DMS79 treated with DMSO at 0.1 percent for 48 hours (cell line): ENCODE measurements around the gene SLC7A10.
"Not testable (repeated sequence)": the region's sequence is repeated elsewhere in the genome, so short reads cannot be mapped to it uniquely, and the experiment has no call there.

ENCODE experiments used
- DNase-seq: peaks from one replicate; lab custom pipeline; 2025; lab: John Stamatoyannopoulos, UW

SLC7A10 gene

DNA sequence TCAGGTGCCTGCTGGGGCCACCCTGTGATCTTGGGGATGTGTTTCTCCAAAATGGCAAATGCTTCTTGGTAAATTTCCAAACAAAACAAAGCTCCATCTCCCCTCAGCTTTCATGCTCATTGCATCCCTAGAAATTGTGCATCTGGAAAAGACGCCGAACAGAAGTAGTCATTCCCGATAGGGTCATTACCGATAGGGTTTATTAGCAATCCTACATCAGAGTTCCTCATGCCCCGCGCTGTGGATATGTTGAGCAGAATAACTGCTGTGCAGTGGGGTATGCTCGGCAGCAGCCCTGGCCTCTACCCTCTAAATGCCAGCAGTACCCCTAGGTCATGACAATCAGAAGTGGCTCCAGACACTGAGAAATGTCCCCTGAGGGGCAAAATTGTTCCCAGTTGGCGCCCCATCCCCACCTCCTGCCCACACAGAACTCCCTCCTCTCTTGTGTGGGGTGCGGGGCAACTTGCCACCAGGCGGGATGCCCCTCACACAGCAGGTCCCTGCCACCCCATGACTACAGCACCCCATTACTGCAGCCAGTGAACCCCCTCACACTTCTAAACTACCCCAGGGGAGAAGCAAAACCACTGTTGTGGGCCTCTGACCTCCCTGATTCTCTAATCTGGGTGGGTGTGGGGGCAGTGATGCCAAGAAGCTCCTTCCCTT lies 13.0 kb upstream of the SLC7A10 start:
- DNase-seq = no peak

DNA sequence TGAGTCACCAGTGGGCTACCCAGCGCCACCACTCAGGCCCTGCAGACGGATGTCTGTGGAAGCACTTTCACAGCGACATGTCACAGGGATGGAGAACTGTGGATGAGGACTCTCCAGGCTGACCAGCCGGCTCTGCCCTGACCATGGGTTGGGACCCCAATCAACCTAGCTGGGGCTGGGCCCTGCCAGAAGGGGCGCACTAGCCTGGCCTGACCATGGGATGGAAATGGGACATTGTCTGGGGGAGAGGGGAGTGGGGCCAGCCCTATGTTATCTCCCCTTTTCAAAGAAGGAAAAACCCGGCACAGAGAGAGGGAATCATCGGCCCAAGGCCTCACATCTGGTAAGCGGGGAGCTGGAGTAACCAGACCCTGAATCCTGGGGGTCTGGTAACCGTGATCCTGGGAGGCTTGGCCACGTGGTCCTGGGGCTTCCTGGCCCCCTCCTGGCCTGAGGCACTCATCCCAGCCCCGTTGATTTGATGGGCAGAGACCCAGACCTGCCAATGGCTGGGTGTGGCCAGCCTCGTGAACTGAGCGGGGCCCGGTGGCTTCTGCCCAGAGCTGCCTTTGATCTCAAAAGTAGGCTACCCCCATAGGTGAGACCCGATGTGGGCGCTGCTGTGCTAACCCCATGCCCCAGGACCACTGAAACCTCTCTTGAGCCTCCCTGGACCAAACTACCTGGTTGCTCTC lies 11.2 kb upstream of the SLC7A10 start:
- no peak for DNase-seq

DNA sequence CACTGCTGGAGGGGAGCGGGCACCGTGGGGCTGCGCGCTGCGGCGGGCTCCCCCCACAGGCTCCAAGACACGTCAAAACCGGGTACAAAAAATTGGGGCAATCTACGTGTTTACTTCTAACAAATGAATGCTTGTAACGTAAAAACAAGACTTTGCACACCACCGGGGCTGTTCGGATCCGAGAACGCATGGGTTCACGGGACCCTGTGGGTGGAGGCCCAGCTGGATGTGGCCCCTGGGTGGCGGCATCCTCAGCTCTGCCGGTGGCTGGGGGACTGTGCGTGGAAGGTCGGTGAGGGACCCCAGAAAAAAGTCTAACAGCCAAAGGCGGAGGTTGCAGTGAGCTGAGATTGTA lies 10.3 kb upstream of the SLC7A10 start:
- no peak for DNase-seq

DNA sequence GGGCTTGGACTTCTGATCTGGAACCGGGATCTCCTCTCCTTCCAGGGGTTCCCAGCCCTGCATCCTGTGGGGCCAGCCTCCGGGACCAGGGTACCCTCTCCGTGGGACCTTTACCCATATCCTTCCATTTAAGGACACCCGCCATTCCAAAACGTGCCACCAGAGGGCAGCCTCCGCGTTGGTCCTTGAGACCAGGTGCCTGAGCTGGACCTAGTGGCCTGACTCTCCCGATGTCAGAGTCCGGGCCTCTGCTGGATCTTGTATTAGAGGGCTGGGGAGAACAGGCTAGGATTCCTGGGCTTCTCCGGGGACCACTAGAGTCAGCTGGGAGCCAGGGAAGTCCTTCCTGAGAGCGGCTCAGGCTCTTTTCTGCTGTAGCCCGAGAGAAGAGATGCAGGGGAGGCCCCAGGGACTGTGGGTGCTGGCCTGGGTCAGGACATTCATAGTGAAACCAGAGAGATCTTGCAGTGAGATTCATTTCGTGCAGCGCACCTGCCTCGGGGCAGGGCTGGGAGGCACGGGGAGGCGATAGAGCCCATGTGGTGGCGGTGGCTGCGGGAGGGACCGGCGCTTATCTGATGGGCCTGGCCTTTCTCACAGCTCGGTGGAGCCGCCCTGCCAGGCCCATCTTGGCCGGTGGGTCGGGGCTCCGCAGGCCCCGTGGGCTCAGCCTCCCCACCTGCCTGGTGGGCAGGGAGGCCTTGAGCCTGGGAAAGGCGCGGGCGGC lies 9.8 kb upstream of the SLC7A10 start:
- peak; percentile 47 for DNase-seq

DNA sequence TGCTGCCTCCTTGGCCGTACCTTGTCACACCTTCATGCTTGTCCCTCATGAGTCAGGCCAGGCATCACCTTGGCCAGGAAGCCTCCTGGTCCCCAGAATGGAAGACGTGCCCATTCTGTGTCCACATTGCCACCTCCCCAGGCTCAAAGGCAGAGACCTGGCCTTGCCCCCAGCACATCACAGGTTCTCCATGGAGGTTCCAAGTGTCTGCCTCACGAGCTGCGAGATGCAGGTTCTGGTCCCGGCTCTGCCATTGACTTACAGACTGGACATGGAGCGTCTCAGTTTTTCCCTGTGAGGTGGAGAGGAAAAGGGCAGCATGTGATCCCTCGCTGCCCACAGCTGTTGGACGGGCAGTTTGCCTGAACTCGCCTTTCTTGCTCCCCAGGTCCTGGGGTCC lies 9.1 kb upstream of the SLC7A10 start:
- no peak for DNase-seq

DNA sequence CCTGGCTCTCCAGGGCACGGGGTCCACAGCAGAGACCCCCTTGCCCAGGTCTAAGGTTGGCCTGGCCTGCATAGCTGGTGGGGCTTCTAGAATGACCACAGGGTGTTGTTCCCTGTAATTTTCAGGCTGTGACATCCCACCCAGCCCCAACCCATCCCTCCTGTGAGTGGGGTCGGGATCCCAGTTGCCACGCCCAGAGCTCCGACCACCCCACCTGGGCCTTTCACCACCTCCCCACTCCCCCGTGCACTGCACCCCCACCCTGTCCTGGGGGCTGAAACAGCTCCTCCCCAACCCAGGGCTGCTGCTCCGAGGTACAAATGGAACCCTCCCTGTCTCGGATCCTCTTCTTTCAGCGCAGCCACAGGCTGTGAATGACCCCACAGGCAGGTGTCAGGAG lies 8.4 kb upstream of the SLC7A10 start:
- no peak for DNase-seq

DNA sequence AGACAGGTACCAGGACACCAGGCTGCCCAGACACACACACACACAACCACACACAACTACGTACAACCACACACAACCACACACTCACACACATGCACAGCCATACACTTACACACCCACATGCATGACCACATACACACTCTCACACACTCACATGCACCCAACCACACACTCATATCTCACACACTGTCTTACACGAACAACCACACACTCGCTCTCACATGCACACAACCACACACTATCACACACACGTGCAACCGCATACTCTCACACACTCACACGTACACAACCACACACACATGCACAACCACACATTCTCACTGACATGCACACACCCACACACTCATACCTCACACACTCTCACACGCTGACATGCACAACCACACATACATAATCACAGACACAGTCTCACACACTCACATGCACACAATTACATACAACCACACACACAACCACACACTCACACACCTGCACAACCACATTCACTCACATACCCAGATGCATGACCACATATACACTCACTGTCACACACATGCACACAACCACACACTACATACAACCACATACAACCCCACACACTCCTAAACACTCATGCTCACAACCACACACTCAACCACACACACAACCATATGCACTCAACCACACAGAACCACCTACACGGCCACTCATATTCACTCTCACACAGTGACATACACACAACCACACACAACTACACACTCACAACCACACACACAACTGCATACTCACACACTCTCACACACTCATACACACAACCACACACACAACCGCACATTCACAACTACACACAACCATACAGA lies 7.6 kb upstream of the SLC7A10 start:
- no peak for DNase-seq

DNA sequence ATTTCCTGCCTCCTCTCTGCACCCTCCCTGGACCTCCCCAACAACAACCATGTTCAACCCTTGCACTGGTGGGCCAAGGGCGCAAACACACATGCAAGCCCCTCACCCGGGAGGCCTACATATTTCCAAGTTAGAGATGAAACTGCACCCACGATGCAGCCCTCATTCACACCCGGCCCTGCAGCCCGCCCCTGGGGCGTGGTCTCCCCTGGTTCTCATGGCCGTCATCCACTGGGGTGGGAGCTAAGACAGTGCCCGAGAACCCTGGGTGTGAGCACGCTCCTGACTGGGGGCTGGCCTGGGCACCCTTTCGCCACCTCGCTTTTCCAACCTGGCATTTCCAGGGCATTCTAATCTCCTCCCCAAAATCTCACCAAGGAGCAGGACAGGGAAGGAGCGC lies 7.0 kb upstream of the SLC7A10 start:
- no peak for DNase-seq

DNA sequence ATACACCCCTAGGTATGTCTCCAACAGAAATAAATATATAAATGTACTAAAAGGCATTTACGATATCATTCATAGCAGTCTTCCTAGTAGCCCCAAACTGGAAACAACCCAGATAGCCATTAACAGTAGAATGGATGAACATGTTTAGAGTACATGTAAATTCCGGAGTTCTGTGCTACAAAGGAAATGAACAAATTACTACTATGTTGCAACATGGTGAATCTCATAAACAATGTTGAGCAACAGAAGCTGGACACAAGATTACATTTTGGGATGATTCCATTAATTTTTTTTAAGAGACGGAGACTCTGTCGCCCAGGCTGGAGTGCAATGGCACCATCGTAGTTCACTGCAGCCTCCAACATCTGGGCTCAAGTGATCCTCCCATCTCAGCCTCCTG lies 5.9 kb upstream of the SLC7A10 start:
- no peak for DNase-seq

DNA sequence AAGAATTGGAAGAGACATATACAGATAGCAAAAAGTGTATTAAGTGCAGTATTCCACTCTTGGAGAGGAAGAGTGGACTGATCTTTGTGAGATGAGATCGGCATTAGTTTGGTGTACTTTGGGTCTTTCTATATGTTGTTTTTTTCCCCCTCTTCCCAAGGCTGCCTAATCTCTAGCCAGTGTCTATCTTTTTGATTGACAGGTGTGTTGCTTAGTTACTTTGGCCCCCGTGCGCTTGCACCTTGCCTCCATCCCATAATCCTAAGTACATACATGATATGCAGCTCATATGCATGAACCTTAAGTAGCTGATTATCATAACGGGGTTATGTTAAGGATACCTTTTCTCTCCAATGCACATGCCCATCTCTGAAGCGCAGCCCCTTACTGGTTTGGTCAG lies 4.3 kb upstream of the SLC7A10 start:
- DNase-seq = no peak

DNA sequence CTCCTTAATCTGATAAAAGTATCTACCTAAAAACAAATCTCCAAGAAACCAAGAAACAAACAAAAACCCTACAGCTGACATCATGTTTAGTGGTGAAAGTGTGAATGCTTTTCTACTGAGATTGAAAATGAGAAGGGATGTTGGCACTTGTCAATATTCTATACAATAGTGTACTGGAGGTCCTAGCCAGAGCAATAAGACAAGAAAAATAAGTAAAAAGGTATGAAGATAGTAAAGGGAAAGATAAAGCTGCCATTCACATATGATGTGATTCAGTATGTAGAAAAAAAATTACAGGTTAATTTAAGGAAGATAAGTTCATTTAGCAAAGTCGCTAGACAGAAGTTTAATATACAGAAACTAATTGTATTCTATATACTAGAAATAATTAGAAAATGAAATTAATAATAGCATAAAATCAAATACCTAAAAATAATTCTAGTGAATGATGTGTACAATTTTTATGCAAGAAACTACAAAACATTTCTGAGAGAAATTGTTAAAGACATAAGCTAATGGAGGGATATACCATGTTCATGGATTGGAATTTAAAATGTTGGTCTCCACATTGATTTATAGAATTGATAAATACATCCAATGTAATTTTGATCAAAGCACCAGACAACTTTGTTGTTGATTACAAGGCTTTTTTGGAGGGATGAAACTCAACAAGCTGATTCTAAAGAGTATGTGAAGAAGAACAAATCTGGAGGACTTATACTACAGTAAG lies 2.4 kb upstream of the SLC7A10 start:
- DNase-seq = no peak

DNA sequence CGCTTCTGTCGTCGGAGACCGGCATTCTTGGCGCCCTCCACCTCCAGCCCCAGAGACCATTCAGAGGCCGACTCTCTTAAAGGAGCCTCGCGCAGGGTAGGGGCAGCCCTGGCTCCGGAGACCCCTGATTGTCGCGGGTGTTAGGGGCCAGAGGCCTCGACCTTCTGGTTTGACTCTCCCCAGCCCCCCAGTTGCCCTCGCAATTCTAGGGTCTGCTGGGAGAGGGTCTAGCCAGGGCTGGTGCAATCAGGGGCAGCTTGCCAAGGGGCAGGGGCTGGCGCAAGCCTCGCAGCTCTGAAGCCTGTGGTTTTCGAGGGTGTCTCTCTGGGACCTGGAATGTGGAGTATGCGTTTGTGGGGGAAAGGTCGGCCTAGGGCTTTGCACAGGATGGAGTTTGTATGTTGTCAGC lies 1.6 kb upstream of the SLC7A10 start:
- no peak for DNase-seq

DNA sequence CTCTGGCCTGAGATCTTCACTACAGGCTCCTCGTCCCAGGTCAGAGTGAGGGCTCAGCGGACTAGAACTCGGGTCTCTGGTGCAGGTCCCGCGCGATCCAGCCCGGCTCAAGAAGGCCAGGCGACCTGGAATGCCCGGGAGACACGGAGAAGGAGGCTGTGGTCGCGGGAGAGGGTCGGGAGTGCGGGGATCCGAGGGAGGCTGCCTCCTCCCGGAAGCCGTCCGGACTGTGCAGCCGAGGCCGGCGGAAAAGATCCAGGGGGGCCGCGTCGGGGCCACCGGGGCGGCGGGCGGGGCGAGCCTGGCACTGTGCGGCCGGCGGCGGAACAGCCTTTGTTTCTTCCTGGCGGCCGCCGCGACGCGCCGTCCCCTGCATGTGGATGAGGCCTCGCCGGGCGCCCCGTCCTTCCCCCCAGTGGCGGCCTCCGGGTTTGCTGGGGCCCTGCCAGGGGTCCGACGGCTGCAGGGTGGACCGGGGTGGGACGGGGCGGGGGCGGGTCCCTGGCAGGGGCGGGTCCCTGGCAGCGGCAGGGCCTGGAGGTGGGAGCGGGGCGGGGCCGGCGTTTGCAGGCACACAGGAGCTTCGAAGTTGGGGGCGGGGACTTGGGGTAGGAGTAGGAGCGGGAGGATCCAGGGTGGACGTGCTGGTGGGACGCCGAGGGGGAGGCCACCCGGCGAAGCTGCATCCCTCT lies 1.0 kb upstream of the SLC7A10 start:
- DNase-seq = no peak

DNA sequence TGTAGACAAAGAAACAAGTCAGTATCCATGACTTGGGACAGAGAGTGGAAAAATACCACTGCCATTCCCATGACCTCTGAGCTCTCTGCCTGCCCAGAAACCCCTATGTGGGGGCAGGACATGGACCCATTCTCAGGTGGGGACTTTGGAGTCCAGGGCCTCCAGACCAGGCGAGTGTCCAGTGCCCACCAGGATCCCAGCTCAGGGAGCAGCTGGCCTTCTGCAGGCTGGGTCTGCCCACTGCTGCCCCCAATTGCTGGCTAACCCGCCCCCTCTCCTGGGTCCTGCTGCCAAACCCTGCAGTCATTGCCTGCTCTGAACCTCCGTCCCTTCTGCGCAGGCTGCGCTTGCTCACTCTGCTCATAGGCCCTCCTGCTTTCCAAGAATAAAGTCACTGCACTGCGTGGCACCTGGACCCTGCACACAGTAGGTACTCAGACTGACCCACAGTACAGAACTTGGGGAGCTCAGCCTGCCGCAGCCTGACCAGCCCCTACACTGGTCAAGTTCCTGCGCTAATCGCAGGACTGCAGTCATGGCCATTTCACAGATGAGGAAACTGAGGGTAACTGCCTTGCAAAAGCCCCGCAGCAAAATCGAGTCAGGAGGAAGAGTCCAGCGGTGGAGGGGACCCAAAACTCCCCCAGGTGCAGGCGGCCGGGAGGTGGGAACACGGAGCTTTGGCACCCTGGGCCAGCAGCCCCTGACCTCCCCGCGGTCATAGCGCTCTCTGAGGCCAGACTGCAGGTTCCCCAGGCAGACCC lies 774 bp downstream of the SLC7A10 start:
- DNase-seq = no peak

DNA sequence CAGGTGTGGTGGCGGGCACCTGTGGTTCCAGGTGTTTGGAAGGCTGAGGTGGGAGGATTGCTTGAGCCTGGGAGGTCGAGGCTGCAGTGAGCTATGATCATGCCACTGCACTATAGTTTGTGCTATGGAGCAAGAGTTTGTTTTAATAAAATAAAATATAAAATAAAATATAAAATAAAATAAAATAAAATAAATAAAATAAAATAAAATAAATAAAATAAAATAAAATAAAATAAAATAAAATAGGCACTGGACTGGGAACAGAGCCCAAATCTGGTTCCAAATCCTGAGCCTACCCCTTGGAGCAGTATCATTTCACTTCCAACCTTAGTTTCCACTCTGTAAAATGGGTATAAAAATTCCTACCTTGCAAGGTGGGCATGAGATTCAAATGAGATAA lies 3.4 kb downstream of the SLC7A10 start:
- not testable (repeated sequence) for DNase-seq

DNA sequence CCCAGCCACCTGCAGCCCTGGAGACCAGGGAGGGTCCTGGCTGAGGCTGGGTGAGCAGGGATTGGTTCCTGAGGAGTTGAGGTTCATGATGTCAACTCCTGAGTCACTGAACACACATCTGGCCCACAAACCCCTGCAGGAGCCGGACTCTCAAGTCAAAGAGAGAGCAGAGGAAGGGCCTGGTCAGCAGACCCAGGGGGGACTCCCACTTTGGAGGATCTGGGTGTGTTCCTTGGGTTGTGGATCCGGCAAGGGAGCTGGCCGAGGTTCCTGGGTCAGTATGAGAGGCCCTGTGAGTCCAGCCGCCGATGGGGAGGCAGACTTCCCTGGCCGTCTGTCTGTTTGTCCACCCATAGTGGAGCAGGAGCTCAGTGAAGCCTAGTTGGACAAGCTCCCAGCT lies 4.0 kb downstream of the SLC7A10 start:
- DNase-seq = no peak

DNA sequence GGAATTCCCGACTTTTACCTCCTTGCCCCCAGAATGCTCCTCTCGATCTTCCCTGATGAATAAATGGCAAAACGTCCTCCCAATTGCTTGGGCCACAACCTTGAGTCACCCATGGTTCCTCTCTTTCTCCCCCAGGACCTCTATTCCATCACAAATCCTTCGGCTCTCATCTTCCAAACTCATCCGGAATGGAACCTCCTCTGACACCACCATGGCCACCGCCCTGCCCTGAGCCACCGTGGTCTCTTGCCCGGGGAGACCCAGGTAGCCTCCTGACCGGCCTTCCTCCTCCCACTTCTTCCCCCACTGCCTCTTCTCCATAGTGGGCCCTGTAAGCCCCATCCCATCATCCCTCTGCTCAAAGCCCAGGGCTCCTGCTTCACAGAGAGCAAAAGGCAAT lies 4.9 kb downstream of the SLC7A10 start:
- DNase-seq = no peak

DNA sequence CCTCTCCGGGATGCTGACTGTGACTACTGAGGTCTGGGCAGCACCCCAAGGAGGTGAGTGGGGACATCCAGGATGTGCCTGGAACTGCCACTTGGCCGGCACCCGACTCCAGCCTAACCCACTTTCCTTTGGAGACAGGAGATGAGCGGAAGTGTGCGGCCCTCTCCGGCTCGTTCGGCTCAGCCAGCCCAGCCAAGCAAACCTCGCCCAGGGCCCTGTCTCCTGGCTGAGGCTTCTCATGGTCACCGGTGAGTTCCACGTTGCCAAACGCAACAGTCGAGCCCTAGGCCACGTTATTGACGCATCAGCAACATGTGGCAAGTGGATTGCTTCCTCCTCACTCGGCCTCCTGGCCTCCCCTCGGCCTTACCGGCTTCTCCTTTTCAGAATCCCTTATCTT lies 5.5 kb downstream of the SLC7A10 start:
- no peak for DNase-seq

DNA sequence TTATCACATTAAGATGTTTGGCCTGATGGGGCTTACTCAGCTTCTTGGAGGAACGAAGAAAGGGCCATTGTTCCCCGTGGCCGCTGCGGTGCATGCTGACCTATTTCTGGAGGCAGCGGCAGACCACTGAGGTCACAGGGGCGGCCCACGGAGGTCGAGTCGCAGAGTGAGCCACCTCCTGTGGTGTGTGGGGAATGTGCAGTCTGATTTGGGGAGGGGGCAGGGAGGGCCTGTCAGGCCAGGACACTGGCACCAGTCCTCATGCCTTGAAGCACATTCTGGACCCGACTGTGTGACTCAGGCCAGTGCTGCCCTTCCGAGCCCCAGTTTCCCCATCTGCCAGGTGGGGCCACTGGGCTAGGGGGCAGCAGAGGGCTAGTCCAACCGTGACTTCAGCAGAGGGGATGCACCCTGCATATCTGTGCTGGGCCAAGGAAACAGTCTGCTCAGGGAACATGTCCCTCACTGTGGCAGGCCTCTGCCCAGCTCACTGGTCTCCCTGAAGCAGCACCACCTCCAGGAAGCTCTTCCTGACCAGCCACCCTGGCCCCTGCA lies 6.3 kb downstream of the SLC7A10 start:
- no peak for DNase-seq

DNA sequence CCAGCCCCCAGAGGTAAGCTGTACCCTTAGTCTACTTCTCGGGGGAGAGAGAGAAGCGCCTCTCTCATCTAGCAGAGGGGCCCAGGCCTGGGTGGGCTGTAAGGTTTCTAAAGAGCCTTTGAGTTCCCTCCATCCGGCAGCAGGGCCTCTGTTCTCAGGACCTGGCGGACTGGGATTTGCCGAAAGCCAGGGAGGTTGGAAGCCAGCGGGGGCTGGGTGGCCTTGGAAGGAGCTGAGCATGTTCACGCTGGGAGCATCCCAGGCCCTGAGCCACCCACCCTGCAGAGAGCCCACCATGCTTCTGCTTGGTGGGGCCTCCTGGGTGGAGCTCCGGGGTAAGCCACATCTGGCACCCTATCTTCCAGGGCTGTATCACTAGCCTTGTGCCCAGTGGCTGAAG lies 7.8 kb downstream of the SLC7A10 start:
- DNase-seq = no peak
